Suprapubic skin (tissue), 3 donors: ENCODE data around the gene PFKFB3.
"Not testable (repeated sequence)": the region's sequence is repeated elsewhere in the genome, so short reads cannot be mapped to it uniquely, and the experiment has no call there.

Experiments used
- CTCF ChIP-seq, 2 donors: fragments of 200-600 bp in 1 of 2; fragments of 450-650 bp in 1 of 2; sonication (generic) in 1 of 2; IDR thresholded peaks; one replicate each; pipeline ENCODE4 v1.5.1; 2016 to 2019; ENCODE audit warnings: antibody characterized with exemption in 2 of 2, mild to moderate bottlenecking in 1 of 2, moderate library complexity in 1 of 2
- POLR2A ChIP-seq, 2 donors: fragments of 450-650 bp; IDR thresholded peaks; one replicate each; pipeline ENCODE4 v1.6.1; 2017; ENCODE audit warnings: antibody characterized with exemption in 2 of 2, mild to moderate bottlenecking in 2 of 2, moderate library complexity in 2 of 2

GRCh38 chr10:6190033-6190432, 12.7 kb upstream of the PFKFB3 start:
- TF ChIP-seq CTCF, POLR2A (IDR thresholded peaks at IDR 0.05): not testable (repeated sequence)
